HG03280 (cell line): ENCODE measurements around the gene NFE2L2.
"Not testable (repeated sequence)": the region's sequence is repeated elsewhere in the genome, so short reads cannot be mapped to it uniquely, and the experiment has no call there.

Experiments used
- ATAC-seq: cut with Tn5 transposase; IDR thresholded peaks from one replicate; pipeline ENCODE4 v1.9.1; 2021; ENCODE audit warnings: mild to moderate bottlenecking, moderate library complexity; ENCODE audit not compliant: unreplicated experiment

NFE2L2 gene

DNA sequence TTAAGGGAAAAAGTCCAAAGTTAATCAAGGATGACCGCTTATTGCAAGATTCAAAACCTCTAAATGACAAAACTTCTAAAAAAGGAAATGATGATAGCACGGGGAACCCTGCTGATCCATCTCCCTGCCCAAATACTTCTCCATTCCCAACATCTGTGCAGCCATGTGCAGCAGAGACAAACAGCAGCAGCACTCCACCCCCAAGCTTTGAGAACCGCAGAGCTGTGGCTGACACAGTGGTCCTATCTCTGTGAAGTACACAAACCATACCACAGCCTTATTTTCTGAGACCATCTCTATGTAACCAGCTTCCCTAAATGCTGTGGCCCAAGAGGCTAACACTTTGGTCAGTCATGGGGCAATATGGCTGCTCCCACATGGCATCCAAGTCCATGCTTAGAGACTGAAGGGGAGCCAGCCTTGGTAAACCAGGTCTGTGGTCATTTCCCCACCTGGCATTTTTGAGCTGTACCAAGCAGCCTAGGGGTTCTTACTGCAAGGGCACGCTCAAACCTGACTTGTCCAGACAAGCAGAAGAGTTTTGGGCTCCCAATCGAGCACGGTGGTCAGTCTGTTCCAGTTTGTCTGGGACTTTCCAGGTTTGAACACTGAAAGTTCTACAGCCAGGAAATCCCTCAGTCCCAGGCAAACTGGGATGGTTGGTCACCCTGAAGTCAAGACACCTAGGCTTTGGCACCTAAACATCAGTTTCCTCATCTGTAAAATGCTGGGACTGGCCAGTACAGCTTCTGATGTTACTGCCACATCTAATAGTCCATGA lies 17.1 kb upstream of the NFE2L2 start:
- no peak for ATAC-seq

DNA sequence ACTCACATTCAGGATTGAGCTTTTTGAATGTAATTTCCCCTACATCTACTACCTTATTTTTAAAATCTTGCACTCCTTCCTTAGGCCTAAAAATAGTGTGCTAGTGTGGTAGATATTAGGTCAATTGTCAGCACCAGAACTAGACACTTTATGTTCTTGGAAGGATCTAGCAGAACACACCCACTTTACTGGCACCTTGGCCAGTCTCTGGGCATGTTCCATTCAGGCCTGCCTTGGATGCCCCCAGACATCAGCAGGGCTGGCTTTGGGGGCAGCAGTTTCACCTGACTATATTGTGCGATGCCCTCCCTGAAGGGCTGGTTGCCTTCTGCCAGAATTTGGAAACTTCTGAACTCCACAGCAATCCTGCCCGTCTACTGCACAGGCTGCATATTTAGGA lies 15.3 kb upstream of the NFE2L2 start:
- ATAC-seq: no peak

DNA sequence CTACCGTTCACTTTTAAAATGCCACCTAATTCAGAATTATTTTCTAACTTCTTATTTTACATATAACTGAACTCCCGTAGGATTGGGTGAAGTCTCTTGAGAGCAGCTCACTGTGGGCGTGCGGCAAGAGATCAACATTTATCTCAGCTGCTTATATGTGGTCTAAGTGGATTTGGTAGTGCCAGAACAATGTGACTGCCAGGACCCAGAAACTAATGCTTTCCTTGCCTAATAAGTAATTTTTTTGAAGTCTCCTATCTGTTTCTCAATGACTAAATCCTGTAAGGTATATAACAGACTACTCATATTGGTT lies 11.2 kb upstream of the NFE2L2 start:
- no peak for ATAC-seq

DNA sequence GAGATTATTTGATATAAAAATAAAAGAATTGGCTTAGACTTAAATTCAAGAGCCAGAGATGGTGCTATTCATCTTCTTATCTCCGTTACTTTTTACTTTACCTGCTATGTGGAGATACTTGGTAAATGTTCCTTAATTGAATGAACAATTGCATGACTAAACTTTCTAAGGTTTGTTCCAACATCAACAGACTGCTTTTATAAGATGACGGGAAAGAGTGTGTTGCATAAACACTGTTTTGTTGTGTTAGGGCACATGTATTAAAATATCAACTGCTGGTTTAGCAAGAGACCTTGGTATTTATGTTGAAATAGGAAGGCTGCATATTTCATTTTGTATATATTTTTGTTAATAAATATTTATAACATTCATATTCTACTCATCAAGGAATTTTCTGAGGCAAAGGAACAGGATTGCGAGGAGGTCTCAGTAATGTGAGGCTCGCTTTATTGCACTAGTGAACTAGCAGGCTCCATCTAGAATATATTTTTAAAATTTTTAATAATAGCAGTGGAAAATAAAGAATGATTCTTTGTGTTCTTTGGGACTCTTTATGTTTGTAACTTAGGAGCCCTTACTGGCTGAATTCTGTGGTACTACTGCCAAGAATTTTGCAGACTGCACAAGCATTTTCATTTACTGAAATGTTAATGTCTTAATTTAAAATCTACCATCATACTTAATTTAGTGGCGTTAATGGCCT lies 10.7 kb upstream of the NFE2L2 start:
- ATAC-seq: no peak

DNA sequence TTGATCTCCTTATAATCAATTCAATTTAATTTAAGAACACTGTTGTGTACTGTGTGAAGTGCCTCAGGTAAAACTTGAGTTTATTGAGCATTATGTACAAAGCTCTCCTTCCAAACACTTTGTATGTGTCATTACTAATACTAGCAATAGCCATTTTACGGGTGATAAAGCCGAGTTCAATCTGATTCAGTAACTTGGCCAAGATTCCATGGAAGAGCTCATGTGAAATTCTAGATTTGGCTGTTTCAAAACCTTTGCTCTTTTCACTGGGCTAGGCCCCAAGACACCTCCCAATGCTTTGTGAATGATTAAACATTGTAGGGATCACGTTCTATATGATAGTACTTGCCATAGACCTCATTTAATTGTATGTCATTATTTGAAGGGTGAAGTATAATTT lies 8.9 kb upstream of the NFE2L2 start:
- no peak for ATAC-seq

DNA sequence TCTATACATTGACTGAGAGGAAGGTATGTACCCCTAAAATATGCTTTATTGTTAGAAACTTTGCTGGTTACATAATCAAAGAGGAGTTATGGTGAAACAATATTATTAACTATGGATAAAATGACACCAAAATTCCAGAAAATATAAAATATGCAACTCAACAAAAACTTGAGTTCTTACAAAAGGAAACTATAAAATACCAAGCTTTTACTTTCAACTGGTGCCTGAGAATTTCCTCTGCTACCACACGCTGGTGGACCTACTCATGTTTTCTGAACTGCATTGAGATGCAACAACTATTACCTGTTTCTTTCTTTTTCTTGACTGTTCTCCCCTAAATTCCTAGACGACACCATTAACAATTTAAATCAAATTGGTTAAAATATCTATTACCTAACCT lies 8.2 kb upstream of the NFE2L2 start:
- no peak for ATAC-seq

DNA sequence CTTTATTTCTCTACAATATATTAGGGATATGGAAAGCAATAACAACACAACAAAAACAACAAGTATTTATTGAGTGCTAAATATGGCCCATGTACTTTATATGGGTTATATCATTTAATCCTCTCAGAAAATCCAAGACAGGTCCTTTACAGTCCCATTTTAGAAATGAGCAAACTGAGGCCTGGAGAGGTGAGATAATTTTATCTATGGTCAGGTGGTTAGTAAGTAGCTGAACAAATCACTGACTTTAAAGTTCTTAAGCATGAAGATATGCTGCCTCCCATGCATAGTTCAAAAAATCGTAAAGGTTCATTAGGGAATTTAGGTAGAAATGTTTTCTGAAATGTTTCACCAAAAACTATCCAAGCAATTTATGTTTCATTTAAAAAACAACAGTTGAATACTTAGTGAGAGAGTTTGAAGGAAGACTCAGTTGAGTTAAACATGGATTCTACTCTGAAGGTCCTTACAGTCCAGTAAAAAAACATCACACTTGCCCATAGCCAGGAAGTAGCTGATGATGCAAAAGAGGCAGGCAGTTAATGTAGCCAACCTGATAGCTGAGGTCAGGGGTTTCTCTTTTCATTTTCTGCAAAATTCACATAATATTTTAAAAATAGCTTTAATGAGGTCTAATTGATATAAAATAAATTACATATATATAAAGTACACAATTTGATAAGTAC lies 7.6 kb upstream of the NFE2L2 start:
- ATAC-seq: peak; percentile 45

DNA sequence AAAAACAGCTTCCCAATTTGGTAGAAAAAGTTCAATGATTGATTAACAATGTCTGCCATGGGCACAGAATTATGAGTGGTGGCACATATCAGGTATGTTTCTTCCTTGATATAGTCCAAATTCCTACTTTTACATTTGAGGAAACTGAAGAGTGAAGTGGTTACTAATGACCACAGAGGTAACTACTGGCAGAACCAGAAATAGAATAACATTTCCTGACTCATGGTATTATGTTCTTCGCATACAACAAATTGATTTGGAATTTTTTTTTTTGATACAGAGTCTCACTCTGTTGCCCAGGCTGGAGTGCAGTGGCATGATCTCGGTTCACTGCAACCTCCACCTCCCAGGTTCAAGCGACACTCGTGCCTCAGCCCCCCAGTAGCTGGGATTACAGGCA lies 6.0 kb upstream of the NFE2L2 start:
- ATAC-seq: no peak

DNA sequence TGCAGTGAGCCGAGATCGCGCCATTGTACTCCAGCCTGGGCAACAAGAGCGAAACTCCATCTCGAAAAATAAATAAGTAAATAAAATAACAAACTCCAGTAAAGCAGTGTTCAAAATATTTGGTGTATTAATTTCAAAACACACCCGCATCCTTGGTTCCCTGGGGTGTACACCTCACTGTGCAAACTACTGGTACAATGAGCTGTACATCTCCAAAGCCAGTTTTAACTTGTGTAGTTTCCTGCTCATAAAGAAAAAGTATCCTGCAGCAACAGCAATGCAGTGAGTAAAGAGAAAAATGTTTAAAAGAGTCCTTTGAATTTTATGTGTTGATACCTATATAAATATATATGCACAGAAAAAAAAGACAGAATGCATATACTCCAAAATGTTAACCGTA lies 4.4 kb upstream of the NFE2L2 start:
- ATAC-seq: no peak

DNA sequence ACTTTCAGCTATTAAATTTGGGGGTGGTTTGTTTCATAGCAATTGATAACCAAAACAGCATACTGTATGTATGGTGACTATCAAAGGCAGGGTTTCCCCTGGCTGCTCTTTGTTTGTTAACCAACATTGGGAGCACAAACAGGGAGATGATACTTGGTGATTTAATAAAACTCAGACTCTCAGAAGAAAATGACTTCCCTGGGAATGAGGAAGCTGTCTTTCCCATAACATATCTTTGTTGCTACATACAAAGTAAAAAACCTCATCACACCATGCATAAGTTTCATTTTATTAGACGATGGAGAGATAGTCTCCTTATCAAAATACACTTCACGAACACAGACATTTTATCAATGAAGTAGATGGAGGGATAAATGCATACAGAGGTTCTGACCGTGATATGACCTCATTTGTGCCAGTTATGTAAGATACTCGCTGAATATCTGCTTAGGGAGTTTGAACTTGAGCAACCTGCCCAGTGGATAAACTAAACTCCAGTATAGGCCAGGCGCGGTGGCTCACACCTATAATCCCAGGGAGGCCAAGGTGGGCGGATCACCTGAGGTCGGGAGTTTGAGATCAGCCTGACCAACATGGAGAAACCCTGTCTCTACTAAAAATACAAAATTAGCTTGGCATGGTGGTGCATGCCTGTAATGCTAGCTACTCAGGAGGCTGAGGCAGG lies 3.8 kb upstream of the NFE2L2 start:
- ATAC-seq: no peak

DNA sequence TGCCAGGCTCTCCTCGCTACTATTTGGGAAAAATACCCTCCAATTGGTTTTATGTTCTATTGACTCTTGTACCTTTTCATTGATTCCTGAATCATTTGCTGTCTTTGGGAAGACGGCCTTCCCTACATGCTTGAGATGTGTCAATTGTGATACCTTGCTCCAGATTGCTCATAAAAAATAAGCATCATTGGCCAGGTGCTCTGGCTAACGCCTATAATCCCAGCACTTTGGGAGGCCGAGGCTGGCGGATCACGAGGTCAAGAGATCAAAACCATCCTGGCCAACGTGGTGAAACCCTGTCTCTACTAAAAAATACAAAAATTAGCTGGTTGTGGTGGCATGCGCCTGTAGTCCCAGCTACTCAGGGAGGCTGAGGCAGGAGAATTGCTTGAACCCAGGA lies 2.4 kb upstream of the NFE2L2 start:
- ATAC-seq: not testable (repeated sequence)

DNA sequence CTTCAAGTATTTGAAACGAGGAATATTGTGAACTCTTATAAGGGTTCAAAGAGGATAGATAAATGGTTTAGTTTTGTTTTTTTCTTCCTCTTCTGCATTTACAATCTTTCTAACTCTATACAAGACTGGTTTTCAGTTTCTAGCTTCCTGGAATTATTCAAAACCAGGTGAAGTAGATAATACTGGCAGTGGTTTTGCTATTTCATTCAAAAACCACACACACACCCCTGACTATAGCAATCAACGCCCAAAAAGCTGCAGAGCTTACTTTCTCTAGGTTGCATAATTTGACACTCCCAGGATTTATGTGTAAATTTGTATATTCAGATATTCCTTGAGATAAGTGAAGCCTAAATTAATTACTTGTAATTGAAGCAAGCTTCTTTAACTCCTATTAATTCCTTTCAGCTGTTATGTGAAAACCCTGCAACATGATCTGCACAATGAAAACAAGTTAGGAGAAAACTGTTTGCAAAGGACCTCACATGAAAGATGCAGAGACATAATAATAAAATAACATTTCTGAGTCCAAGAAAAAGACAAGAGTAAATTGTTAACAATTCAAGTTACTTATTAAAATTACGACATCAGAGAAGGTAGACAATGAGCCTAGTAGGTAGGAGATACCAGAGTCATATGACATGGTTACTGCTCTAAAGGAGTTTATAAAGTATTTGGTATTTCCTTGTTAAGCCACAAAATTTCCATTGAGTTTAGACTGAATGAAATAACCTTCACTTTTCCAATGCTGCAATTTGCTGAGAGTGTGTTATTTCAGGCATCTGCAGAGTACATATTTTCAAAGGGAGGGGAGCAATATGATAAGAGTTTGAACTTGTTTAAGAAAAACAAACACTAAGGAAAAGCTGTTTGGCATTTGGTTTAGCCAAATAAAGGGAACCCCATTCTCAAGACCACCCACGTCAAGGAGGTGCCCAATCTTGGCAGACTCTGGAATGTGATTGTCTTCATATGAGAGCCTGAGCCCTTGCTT lies 1.6 kb upstream of the NFE2L2 start:
- no peak for ATAC-seq

DNA sequence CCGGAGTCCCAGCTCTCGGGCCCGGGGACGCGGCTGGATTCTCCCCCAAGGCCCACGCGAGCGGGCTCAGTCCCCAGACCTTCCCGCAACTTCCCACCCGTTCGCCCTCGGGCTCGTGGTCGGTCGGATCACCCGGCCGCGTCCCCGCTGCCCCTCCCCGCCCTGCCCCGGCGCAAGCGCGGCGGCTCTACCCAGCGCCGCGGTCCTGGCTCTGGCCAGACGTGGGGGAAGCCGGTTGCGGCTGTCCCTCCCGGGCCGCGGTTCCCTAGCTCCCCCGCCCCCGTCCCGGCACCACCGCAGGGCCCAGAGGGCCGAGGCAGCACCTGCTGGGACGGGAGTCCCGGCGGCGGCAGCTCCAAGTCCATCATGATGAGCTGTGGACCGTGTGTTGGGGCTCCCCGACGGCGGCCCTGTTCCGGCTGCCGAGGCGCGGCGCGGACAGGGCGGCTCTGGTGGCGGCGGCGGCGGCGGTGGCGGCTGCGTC lies 276 bp downstream of the NFE2L2 start:
- no peak for ATAC-seq

DNA sequence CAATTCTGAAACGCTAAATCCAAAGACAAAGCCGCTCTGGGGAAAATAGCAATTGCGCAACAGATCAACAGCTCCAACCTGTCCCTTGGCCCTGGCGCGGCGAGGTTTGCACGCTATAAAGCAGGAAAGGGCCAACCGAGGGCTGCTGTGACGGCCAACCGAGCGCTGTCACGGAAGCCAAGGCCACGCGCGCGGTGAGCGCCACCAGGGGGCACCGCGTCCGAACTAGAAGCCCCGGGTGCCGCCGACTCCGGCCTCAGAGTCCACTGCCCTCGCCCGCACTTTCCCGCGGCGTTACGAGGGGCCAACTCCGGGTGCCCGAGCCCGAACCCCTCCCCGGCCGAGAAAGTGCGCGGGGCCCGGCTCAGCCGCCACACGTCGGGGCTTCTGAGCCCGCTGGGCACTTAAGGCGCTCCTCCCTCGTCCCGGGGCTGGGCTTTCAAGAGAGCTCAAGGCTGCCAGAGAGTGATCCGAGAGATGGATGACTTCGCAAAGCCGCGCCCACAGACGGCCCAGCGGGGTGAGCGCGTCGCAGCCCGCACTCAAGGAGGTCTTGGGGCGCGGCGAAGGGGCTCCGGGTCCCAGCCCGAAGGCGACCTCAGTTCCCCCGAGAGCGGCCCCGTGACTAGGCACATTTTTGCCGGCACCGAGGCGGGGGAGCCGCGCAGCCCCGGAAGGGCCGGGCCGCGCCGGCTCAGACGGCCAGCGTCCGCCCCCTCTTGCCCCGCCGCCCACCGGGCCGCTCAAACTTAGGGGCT lies 897 bp downstream of the NFE2L2 start:
- peak; percentile 55 for ATAC-seq

DNA sequence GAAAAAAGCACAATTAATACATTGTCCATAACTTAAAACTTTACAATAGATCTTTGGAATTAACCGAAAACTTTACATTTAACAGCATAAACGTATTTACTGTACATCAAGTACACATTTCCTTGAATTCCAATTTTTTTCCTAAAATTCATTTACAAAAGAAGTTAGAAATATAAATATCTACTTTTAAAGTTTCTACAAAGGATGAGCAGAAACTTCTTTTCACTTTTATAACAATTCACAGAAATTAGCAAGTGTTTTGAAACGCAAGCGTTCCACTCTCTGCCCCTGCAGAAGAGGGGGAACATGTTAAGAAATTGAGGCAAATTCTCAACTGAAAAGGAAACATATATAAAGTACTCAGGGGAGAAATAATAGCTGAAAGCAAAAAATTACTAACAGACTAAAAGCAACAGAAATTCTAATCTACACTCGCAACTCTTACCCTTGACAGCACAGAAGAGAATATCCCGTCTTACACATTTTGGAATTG lies 1.5 kb downstream of the NFE2L2 start:
- no peak for ATAC-seq

DNA sequence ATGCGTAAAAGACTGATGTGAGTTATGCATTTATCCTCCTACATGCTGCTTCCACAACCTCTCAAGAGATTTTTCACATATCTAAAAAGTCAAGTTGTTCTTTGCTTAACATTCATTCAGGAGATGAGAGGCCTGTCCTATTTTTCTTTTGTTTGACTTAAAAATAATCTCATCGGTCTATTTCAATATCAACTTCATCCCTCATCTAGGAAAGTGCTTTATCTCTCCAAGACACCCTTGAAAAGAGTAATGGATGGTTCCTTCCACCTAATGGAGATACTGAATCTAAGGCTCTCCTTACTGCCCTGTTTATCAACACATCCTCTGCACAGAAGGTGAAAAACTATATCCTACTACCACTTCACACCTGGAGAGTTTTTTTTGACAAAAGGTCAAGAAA lies 2.4 kb downstream of the NFE2L2 start:
- ATAC-seq: no peak

DNA sequence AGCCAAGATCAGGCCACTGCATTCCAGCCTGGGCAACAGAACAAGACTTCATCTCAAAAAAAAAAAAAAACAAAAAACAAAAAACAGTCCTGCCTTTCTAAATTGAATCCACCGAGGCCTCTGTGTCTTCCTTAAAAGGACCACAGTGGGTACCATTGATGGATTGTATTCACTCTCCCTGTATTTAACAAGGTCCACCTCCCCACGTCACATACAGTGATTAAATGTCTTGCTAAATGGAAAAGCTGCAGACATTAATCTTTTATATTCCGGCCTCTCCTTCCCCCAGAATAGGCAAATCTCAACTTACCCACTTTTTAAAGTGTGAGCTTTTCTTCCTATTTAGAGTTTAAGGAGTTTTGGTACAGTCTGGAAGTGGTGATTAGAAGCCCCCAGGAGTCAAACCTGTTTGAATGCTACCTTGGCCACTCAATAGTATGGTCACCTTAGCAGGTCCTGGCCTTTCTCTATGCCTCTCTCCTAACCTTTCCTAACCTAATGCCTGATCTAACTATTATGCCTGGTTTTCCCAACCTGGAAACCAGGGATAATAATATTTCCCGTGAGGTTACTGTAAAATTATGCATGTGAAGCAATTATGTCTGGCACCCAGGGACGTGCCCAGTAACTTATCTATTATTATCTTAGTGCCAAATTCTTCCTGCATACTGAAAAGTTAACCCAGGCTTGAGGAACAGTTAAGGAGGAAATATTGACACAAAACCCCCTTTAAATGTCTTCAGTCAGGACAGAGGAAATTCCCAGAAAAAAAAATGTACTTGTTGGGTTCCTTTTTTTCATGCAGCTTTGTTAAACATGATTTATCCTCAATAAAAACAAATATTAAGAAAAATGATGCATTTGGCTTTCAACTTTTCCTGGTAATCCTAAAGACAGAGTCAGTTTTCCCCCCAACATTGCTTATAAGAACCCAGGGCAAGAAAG lies 3.1 kb downstream of the NFE2L2 start:
- no peak for ATAC-seq

DNA sequence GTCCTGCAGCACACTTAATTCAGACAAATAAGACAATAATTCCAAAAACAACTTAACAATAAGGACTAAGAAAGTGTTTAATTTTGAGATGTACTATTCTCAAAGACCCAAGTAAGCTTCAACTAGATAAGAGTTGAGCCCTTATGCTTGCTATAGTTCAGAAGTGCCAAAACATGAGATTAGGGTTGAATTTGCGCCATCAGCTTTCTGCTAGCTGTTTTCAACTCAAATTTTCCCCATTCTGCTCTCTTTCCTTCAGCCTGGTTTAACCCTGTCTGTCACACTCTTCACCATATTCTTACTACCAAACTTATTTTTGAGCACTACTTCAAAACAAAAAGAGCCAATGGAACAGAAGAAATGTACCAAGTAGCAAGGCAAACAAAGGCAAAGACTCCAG lies 4.1 kb downstream of the NFE2L2 start:
- ATAC-seq: no peak
